ENCODE results near the gene PABPN1.

DNA sequence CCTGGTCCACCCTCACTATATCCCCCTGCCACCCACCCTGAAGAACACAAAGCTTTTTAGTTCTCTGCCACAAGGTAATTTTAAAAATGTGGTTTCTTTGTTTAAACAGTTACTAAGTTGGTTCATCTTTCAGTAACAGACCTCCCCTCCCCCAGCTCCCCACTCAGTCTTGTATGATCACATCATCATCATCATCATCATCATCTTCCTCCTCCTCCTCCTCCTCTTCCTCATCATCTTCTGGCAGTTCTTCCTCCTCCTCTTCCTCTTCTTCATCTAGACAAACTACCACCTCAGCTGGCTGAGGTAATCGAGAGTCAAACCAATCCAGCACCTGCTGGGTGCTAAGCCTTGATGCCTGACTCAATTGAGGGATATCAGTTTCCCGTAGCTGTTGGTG is 45.8 kb upstream of the PABPN1 start:
- TF ChIP-seq, protein P1, sequence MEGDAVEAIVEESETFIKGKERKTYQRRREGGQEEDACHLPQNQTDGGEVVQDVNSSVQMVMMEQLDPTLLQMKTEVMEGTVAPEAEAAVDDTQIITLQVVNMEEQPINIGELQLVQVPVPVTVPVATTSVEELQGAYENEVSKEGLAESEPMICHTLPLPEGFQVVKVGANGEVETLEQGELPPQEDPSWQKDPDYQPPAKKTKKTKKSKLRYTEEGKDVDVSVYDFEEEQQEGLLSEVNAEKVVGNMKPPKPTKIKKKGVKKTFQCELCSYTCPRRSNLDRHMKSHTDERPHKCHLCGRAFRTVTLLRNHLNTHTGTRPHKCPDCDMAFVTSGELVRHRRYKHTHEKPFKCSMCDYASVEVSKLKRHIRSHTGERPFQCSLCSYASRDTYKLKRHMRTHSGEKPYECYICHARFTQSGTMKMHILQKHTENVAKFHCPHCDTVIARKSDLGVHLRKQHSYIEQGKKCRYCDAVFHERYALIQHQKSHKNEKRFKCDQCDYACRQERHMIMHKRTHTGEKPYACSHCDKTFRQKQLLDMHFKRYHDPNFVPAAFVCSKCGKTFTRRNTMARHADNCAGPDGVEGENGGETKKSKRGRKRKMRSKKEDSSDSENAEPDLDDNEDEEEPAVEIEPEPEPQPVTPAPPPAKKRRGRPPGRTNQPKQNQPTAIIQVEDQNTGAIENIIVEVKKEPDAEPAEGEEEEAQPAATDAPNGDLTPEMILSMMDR (IDR thresholded peaks at IDR 0.05; ENCODE audit: low read depth, low read length, missing input control) = no peak
- TF ChIP-seq YY1 (IDR thresholded peaks at IDR 0.05) (no peak), RXRA (IDR thresholded peaks at IDR 0.05) (no peak), RAD21 (IDR thresholded peaks at IDR 0.05) (no peak), TAF1 (conservative IDR thresholded peaks at IDR 0.05) (no peak), SP1 (IDR thresholded peaks at IDR 0.05) (no peak), FOXA1 (IDR thresholded peaks at IDR 0.05) (no peak), HNF4A (conservative IDR thresholded peaks at IDR 0.05) (no peak)
- TF ChIP-seq, protein P2, sequence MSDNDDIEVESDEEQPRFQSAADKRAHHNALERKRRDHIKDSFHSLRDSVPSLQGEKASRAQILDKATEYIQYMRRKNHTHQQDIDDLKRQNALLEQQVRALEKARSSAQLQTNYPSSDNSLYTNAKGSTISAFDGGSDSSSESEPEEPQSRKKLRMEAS (IDR thresholded peaks at IDR 0.05) = no peak
